SK-N-SH (cell line): ENCODE measurements around the gene XPA. TPM values are rescaled to one million over a fixed set of nuclear protein-coding genes. Genes with fewer than 3 reads are reported as not detected.

Source experiments
- CTCF ChIA-PET: fragments of 300-600, 350-600 bp; formaldehyde crosslinking; extraction: SDS; loops from one replicate; lab custom pipeline; 2021; lab: Yijun Ruan, JAX
- POLR2A ChIA-PET: fragments of 350-600 bp; sonication (Branson Sonifier 250); formaldehyde crosslinking; extraction: SDS; loops from one replicate; lab custom pipeline; 2020; ENCODE audit warnings: antibody characterized with exemption, inconsistent platforms; lab: Yijun Ruan, JAX
- DNase-seq: peaks from one replicate; pipeline ENCODE4 v3.0.0; 2012
- H2AFZ ChIP-seq: fragments of 200-600 bp; sonication (generic); 2 replicates; pipeline ENCODE4 v1.8.1; 2016; ENCODE audit warnings: antibody characterized with exemption, mild to moderate bottlenecking, low read depth
- H3F3A ChIP-seq: fragments of 200-600 bp; sonication (generic); replicated peaks from 2 replicates; pipeline ENCODE3; 2016; ENCODE audit warnings: antibody characterized with exemption, mild to moderate bottlenecking; ENCODE audit not compliant: insufficient read depth
- H3K27ac ChIP-seq, 2 experiments: fragments of 200-500 bp in 1 of 2; fragments of 200-600 bp in 1 of 2; sonication (Bioruptor generic) in 1 of 2; sonication (generic), shearing (Covaris generic) in 1 of 2; 2 replicates each; pipeline versions ENCODE4 v1.5.1 to v1.6.1; 2014 to 2016; ENCODE audit warnings: low read depth in 2 of 2, inconsistent platforms in 1 of 2, low read length in 1 of 2, mild to moderate bottlenecking in 1 of 2, mixed read lengths in 1 of 2
- H3K27me3 ChIP-seq: fragments of 200-600 bp; sonication (generic), shearing (Covaris generic); 2 replicates; pipeline ENCODE4 v1.6.1; 2016; ENCODE audit warnings: mixed run types; ENCODE audit not compliant: insufficient read depth
- H3K36me3 ChIP-seq, 2 experiments: fragments of 200-500 bp in 1 of 2; fragments of 200-600 bp in 1 of 2; sonication (Bioruptor generic) in 1 of 2; sonication (generic) in 1 of 2; replicated peaks in 1 of 2; 2 replicates each; pipeline versions ENCODE3 to v1.5.1; 2014 to 2016; ENCODE audit warnings: low read length in 1 of 2, mild to moderate bottlenecking in 1 of 2; ENCODE audit not compliant: insufficient read depth in 2 of 2, control insufficient read depth in 1 of 2
- H3K4me1 ChIP-seq, 2 experiments: fragments of 200-500 bp in 1 of 2; fragments of 200-600 bp in 1 of 2; sonication (Bioruptor generic) in 1 of 2; sonication (generic), shearing (Covaris generic) in 1 of 2; 2 replicates each; pipeline versions ENCODE4 v1.5.1 to v1.6.1; 2014 to 2016; ENCODE audit warnings: low read depth in 1 of 2, low read length in 1 of 2, mixed run types in 1 of 2; ENCODE audit not compliant: insufficient read depth in 2 of 2, control insufficient read depth in 1 of 2
- H3K4me2 ChIP-seq: fragments of 200-600 bp; sonication (generic), shearing (Covaris generic); 2 replicates; pipeline ENCODE4 v1.6.1; 2017; ENCODE audit warnings: mixed run types
- H3K4me3 ChIP-seq, 2 experiments: fragments of 200-500 bp in 1 of 2; fragments of 200-600 bp in 1 of 2; sonication (Bioruptor generic) in 1 of 2; sonication (generic), shearing (Covaris generic) in 1 of 2; 2 replicates each; pipeline versions ENCODE4 v1.5.1 to v1.8.1; 2014 to 2016; ENCODE audit warnings: low read depth in 2 of 2, inconsistent platforms in 1 of 2, low read length in 1 of 2, mild to moderate bottlenecking in 1 of 2, mixed read lengths in 1 of 2, moderate library complexity in 1 of 2
- H3K79me2 ChIP-seq: fragments of 200-600 bp; sonication (generic); 2 replicates; pipeline ENCODE4 v1.8.1; 2017; ENCODE audit warnings: mild to moderate bottlenecking; ENCODE audit not compliant: insufficient read depth
- H3K9ac ChIP-seq: fragments of 200-600 bp; sonication (generic); 2 replicates; pipeline ENCODE4 v1.6.1; 2017; ENCODE audit warnings: mixed run types
- H3K9me2 ChIP-seq: fragments of 200-600 bp; sonication (generic); 2 replicates; pipeline ENCODE4 v1.6.1; 2017; ENCODE audit warnings: mixed run types
- H3K9me3 ChIP-seq: fragments of 200-600 bp; sonication (generic); 2 replicates; pipeline ENCODE4 v1.6.1; 2017; ENCODE audit warnings: mixed run types, mild to moderate bottlenecking, moderate library complexity
- H4K20me1 ChIP-seq: fragments of 200-600 bp; sonication (generic); 2 replicates; pipeline ENCODE4 v1.6.1; 2017; ENCODE audit warnings: mild to moderate bottlenecking, mixed run types; ENCODE audit not compliant: insufficient read depth
- CHD2 ChIP-seq: fragments of 150-350 bp; IDR thresholded peaks from 2 replicates; pipeline ENCODE4 v1.6.1; 2018; ENCODE audit warnings: low read length; ENCODE audit not compliant: partially characterized antibody
- CTCF ChIP-seq: fragments of 200-600 bp; sonication (generic); IDR thresholded peaks from 2 replicates; pipeline ENCODE4 v1.6.1; 2017; ENCODE audit warnings: antibody characterized with exemption, mild to moderate bottlenecking, moderate library complexity
- ELF1 ChIP-seq: IDR thresholded peaks from 2 replicates; pipeline ENCODE4 v1.4.0; 2012
- EP300 ChIP-seq, 2 experiments: IDR thresholded peaks; 2 replicates each; pipeline versions ENCODE4 v1.4.0 to v1.6.1; 2012; ENCODE audit warnings: borderline replicate concordance in 1 of 2, low read depth in 1 of 2, low read length in 1 of 2
- EZH2phosphoT487 ChIP-seq: fragments of 200-600 bp; sonication (generic); IDR thresholded peaks from 2 replicates; pipeline ENCODE4 v1.6.1; 2017; ENCODE audit warnings: low read depth, mixed run types, mild to moderate bottlenecking, antibody characterized with exemption, moderate library complexity, borderline replicate concordance
- FOXM1 ChIP-seq: IDR thresholded peaks from 2 replicates; pipeline ENCODE4 v1.4.0; 2012; ENCODE audit warnings: low read depth, mild to moderate bottlenecking
- MEF2A ChIP-seq: IDR thresholded peaks from 2 replicates; pipeline ENCODE4 v1.4.0; 2012; ENCODE audit warnings: low read depth, borderline replicate concordance
- NFIC ChIP-seq: IDR thresholded peaks from 2 replicates; pipeline ENCODE4 v1.4.0; 2012; ENCODE audit warnings: borderline replicate concordance
- RAD21 ChIP-seq: IDR thresholded peaks from 2 replicates; pipeline ENCODE4 v1.6.1; 2012; ENCODE audit warnings: mild to moderate bottlenecking, low read length
- REST ChIP-seq: IDR thresholded peaks from 2 replicates; pipeline ENCODE4 v1.6.1; 2012; ENCODE audit warnings: mild to moderate bottlenecking, low read depth, low read length, moderate library complexity
- SIN3A ChIP-seq: IDR thresholded peaks from 2 replicates; pipeline ENCODE4 v1.6.1; 2012; ENCODE audit warnings: low read depth, mild to moderate bottlenecking, low read length, moderate library complexity, borderline replicate concordance
- TCF12 ChIP-seq: IDR thresholded peaks from 2 replicates; pipeline ENCODE4 v1.4.0; 2012
- USF1 ChIP-seq: IDR thresholded peaks from 2 replicates; pipeline ENCODE4 v1.4.0; 2012; ENCODE audit warnings: low read depth, borderline replicate concordance
- YY1 ChIP-seq: IDR thresholded peaks from 2 replicates; pipeline ENCODE4 v1.4.0; 2012; ENCODE audit warnings: low read depth, mild to moderate bottlenecking
- WGBS: methylation state at CpG from one replicate; pipeline ENCODE4 v1.1.6; 2017; ENCODE audit warnings: low lambda C conversion rate; 5-methylcytosine and 5-hydroxymethylcytosine counted together
- polyA plus RNA-seq, 3 experiments: library from polyadenylated mRNA; depleted of rRNA; stranded (reverse); fragments of >200 nt; gene quantifications; 2 replicates each; pipeline ENCODE4 v1.2.3, GENCODE V29; 2012
- TF ChIP-seq, protein P1 (sequence below): IDR thresholded peaks from 2 replicates; pipeline ENCODE4 v1.4.0; 2012; ENCODE audit warnings: low read depth, borderline replicate concordance
- TF ChIP-seq, protein P2 (sequence below): fragments of 150-350 bp; IDR thresholded peaks from 2 replicates; pipeline ENCODE4 v1.6.1; 2016; ENCODE audit warnings: mild to moderate bottlenecking, low read depth, low read length

Gene XPA
- polyA plus RNA-seq, 1 of the 3 experiments (the other 2 are of a cell fraction), result 3.3 TPM

DNA sequence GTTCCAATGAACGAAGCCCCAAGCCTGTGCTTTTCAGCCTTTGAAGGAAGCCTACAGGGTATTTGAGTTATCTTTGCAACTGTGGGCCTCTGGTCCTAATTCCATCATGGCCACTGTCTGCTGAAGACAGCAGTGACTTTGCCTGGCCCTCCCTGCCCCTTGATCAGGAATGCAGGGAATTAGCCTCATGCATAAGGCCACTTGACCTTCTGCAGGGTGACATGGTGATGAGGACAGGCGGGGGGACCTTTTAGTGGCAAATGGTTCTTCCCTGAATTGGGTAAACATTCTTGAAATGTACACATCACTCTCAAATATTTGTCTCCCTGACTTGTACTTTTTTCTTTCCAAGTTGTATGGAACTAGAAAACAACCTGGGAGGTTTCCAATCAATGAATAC, 25.2 kb upstream of the XPA start:
- H3K4me2 ChIP-seq, result no peak overlapping the region
- POLR2A ChIA-PET, result no interaction called here
- H4K20me1 ChIP-seq, result no peaks in the 10 kb centered on the region
- no peaks in the 10 kb centered on the region for H3K36me3 ChIP-seq
- TF ChIP-seq SIN3A (no peak), MEF2A (no peak), NFIC (no peak), USF1 (no peak), EZH2phosphoT487 (no peak), CHD2 (no peak), EP300 (IDR thresholded peaks at IDR 0.05; ENCODE audit: borderline replicate concordance in 1 of 2, low read depth in 1 of 2, low read length in 1 of 2) (no peak), YY1 (no peak), RAD21 (no peak), ELF1 (no peak), FOXM1 (no peak), REST (no peak), CTCF (no peak), TCF12 (no peak)
- TF ChIP-seq, protein P1, sequence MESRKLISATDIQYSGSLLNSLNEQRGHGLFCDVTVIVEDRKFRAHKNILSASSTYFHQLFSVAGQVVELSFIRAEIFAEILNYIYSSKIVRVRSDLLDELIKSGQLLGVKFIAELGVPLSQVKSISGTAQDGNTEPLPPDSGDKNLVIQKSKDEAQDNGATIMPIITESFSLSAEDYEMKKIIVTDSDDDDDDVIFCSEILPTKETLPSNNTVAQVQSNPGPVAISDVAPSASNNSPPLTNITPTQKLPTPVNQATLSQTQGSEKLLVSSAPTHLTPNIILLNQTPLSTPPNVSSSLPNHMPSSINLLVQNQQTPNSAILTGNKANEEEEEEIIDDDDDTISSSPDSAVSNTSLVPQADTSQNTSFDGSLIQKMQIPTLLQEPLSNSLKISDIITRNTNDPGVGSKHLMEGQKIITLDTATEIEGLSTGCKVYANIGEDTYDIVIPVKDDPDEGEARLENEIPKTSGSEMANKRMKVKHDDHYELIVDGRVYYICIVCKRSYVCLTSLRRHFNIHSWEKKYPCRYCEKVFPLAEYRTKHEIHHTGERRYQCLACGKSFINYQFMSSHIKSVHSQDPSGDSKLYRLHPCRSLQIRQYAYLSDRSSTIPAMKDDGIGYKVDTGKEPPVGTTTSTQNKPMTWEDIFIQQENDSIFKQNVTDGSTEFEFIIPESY, result no peak
- TF ChIP-seq, protein P2, sequence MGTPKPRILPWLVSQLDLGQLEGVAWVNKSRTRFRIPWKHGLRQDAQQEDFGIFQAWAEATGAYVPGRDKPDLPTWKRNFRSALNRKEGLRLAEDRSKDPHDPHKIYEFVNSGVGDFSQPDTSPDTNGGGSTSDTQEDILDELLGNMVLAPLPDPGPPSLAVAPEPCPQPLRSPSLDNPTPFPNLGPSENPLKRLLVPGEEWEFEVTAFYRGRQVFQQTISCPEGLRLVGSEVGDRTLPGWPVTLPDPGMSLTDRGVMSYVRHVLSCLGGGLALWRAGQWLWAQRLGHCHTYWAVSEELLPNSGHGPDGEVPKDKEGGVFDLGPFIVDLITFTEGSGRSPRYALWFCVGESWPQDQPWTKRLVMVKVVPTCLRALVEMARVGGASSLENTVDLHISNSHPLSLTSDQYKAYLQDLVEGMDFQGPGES, result no peak
- TF ChIP-seq, all 33 proteins: peak for 0
- Histone ChIP-seq H3K27me3 (peaks cover 20% of the 10 kb centered on the region; the same call in 1 of the 2 replicates), H3K4me1 (no peaks in the 10 kb centered on the region), H3K79me2 (no peaks in the 10 kb centered on the region), H3K9me2 (no peaks in the 10 kb centered on the region), H3K9ac (no peak overlapping the region), H3K9me3 (no peaks in the 10 kb centered on the region), H3F3A (no peaks in the 10 kb centered on the region), H2AFZ (no peak overlapping the region), H3K4me3 (no peak overlapping the region), H3K27ac (no peak overlapping the region)
- WGBS, result 4% methylated on average over 2 of the region's 2 CpGs
- DNase-seq, result no peak
- CTCF ChIA-PET, result no interaction called here
